Pancreas (tissue), 10 donors: ENCODE results near the gene LINS1. TPM values are rescaled to one million over a fixed set of nuclear protein-coding genes. Genes with fewer than 3 reads are reported as not detected.
"Not testable (repeated sequence)": the region's sequence is repeated elsewhere in the genome, so short reads cannot be mapped to it uniquely, and the experiment has no call there.

ENCODE experiments used
- ATAC-seq, 4 donors: fragments of 200-7000 bp; cut with Tn5 transposase; one replicate each; pipeline versions ENCODE4 v1.8.0 to v1.9.1; 2020; ENCODE audit warnings: mild to moderate bottlenecking in 4 of 4, moderate library complexity in 4 of 4
- DNase-seq, 6 donors: peaks; one replicate each; pipeline ENCODE4 v3.0.0-alpha.2; 2020
- FAIRE-seq: peaks from 2 replicates; lab custom pipeline; 2012; peaks lifted over from hg19 to GRCh38; lab: Jason Lieb, UNC
- H3K27ac ChIP-seq, 4 donors: fragments of 200-600 bp; sonication (generic); 1 replicate in 3 of 4; 2 replicates in 1 of 4; pipeline versions ENCODE4 v1.5.0 to v1.8.0; 2020
- H3K27me3 ChIP-seq, 4 donors: fragments of 200-600 bp; one replicate each; pipeline ENCODE4 v1.8.0; 2021
- H3K36me3 ChIP-seq, 3 donors: fragments of 200-600 bp; sonication (generic) in 1 of 3; one replicate each; pipeline versions ENCODE4 v1.5.0 to v1.8.0; 2020 to 2021
- H3K4me1 ChIP-seq, 3 donors: fragments of 200-600 bp; one replicate each; pipeline ENCODE4 v1.8.0; 2021
- H3K4me3 ChIP-seq, 4 donors: fragments of 200-600 bp; sonication (generic) in 2 of 4; one replicate each; pipeline versions ENCODE4 v1.5.0 to v1.8.0; 2020 to 2021
- H3K9me3 ChIP-seq, 4 donors: fragments of 200-600 bp; one replicate each; pipeline ENCODE4 v1.8.0; 2021
- WGBS, 2 donors: extraction: QIAGEN DNeasy Blood & Tissue Kit; methylation state at CpG; one replicate each; pipeline ENCODE4 v1.1.7; 2013; 5-methylcytosine and 5-hydroxymethylcytosine counted together
- intact Hi-C, 3 donors: fragments of 100-400 bp; cut with DNase I; formaldehyde crosslinking; loops; one replicate each; pipeline versions ENCODE4 v1.11.1 to v1.14.2; 2022
- polyA plus RNA-seq, 2 donors: library from polyadenylated mRNA; stranded (reverse); fragments of 200-250 nt; gene quantifications; one replicate each; pipeline ENCODE4 v1.2.3, GENCODE V29; 2013
- total RNA-seq, 6 donors: library from RNA; stranded (reverse); fragmentation: NEBNext Ultra II Directional in 4 of 6; extraction: Animal tissue kit (Norgen Biotek cat#: 25700) in 4 of 6; gene quantifications; one replicate each; pipeline versions ENCODE4 v1.2.1 to v1.2.4, GENCODE V29; 2021 to 2023
- TF ChIP-seq, protein P1 (sequence below), 4 donors: fragments of 200-600 bp; sonication (generic) in 3 of 4; IDR thresholded peaks; one replicate each; pipeline versions ENCODE4 v1.5.0 to v1.8.0; 2021; ENCODE audit warnings: antibody characterized with exemption in 4 of 4
- donor health status: healthy with polysubstance abuse.
- donor health status: DM: no; HTN: no; CAD: no; lungs with moderate emphysema.
- donor health status: DM: no; HTN: no; CAD: no.
- donor health status: control.
- donor health status: control.
- donor health status: Bipolar disorder and iron deficiency.
- donor health status: DM: yes; HTN: yes; CAD: no.
- donor health status: DM: no; HTN: no; CAD: no.
- donor health status: DM: no; HTN: no; CAD: no.
- donor health status: DM: yes; HTN: yes; CAD: no.

The LINS1 gene
- total and polyA plus RNA-seq, 8 donors, result 3.0 to 9.1 (median 4.6) TPM

DNA sequence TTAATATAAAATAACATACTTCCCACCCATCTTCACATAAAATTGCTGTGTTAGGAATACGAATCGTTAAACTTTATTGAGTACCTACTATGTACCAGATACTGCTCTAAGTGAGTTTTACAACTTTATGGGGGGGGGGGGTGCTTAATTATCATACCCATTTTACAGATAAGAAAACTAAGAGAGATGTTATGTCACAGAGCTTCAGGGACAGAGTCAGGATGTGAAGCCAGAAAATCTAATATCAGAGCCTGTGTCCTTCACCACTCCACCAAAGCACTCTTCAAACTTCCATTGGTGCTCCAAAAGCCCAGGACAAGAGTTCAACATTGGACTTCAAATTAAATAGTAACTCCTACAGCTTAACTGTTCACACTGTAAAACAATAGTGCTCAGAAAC lies 8.6 kb downstream of the LINS1 start:
- no peaks in the 10 kb centered on the region for H3K9me3 ChIP-seq
- H3K4me3 ChIP-seq, result no peak overlapping the region
- H3K36me3 ChIP-seq, result no peaks in the 10 kb centered on the region
- ATAC-seq (no peak), FAIRE-seq (no peak), DNase-seq (no peak)
- H3K27me3 ChIP-seq, result no peaks in the 10 kb centered on the region
- intact Hi-C loops, result no loop called here
- H3K27ac ChIP-seq, result no peak overlapping the region
- 96% methylated on average over 2 of the region's 2 CpGs for WGBS, 2 donors
- TF ChIP-seq, protein P1, sequence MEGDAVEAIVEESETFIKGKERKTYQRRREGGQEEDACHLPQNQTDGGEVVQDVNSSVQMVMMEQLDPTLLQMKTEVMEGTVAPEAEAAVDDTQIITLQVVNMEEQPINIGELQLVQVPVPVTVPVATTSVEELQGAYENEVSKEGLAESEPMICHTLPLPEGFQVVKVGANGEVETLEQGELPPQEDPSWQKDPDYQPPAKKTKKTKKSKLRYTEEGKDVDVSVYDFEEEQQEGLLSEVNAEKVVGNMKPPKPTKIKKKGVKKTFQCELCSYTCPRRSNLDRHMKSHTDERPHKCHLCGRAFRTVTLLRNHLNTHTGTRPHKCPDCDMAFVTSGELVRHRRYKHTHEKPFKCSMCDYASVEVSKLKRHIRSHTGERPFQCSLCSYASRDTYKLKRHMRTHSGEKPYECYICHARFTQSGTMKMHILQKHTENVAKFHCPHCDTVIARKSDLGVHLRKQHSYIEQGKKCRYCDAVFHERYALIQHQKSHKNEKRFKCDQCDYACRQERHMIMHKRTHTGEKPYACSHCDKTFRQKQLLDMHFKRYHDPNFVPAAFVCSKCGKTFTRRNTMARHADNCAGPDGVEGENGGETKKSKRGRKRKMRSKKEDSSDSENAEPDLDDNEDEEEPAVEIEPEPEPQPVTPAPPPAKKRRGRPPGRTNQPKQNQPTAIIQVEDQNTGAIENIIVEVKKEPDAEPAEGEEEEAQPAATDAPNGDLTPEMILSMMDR (IDR thresholded peaks at IDR 0.05), result no peak
- H3K4me1 ChIP-seq, result peaks cover 0 to 3% (median 0%) of the 10 kb centered on the region in 3 donors

DNA sequence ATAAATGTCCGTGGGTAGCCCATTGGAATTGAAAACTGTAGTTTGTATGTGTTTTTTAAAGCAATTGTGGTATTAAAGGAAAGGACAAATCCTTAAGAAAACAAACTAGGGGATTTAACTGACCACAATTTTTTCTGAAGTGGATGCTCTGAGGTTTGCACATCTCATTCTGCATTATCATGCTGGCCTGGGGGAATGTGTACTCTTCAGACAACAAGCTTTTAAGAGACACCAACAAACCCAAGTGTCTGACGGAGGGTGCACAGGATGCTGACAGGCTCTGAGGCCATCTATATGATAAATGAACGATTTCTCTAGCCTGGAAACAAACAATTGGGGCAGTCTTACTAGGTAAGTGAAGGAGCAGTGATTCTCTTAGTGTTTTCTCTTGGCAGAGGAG lies 9.1 kb downstream of the LINS1 start:
- peaks cover 0 to 3% (median 0%) of the 10 kb centered on the region in 3 donors for H3K4me1 ChIP-seq
- FAIRE-seq (no peak), ATAC-seq (no peak), DNase-seq (no peak)
- intact Hi-C loops, result no loop called here
- no peak overlapping the region for H3K27ac ChIP-seq
- H3K27me3 ChIP-seq, result no peaks in the 10 kb centered on the region
- no peak overlapping the region for H3K4me3 ChIP-seq
- 82 to 85% methylated on average over 3 of the region's 3 CpGs for WGBS, 2 donors
- H3K9me3 ChIP-seq, result no peaks in the 10 kb centered on the region
- TF ChIP-seq, protein P1 (IDR thresholded peaks at IDR 0.05), result no peak
- no peaks in the 10 kb centered on the region for H3K36me3 ChIP-seq

DNA sequence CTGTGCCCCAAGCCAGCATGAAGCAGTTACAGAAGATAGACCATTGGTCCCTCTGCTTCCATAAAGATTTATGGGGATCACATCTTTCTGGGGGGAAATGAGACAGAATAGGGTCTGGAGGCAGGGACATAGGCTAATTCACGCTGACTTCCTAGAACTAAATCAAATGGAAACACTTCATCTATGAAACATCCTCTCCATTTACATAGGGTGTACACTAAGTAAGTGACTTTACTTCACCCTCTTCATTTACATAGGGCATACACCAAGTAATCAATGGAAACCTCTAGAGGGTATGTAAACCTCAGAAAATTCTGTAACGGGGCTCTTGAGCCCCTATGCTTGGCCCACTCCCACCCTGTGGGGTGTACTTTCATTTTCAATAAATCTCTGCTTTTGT lies 10.1 kb downstream of the LINS1 start:
- H3K4me1 ChIP-seq, result peaks cover 0 to 3% (median 0%) of the 10 kb centered on the region in 3 donors
- no peak overlapping the region for H3K27ac ChIP-seq
- H3K27me3 ChIP-seq, result no peaks in the 10 kb centered on the region
- intact Hi-C loops, result no loop called here
- ATAC-seq, result no peak
- no peak for FAIRE-seq
- 46 to 67% methylated on average over 2 of the region's 2 CpGs for WGBS, 2 donors
- no peak overlapping the region for H3K4me3 ChIP-seq
- no peaks in the 10 kb centered on the region for H3K9me3 ChIP-seq
- H3K36me3 ChIP-seq, result no peaks in the 10 kb centered on the region
- DNase-seq, result no peak
- TF ChIP-seq, protein P1 (IDR thresholded peaks at IDR 0.05), result no peak

DNA sequence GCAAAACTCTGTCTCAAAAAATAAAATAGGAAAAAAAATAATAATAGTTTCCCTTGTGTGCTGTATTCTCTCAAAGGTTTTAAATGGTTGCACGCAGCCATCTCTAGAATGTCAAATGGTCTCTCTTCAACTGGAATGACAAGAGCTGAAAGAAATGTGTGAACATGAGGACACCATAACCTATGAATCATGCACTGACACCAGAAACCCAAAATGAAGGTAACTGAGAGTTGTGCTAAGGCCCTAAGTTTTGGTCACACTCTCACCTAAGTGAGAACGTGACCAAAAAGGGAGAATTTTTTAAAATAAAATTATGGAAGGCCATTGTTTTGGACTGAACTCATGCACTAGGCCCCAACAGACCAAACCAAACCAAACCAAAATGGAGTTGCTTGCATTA lies 10.8 kb downstream of the LINS1 start:
- H3K4me3 ChIP-seq, intact Hi-C loops, H3K27ac ChIP-seq, H3K4me1 ChIP-seq, H3K36me3 ChIP-seq, FAIRE-seq, H3K9me3 ChIP-seq, DNase-seq, H3K27me3 ChIP-seq, ATAC-seq: not testable (repeated sequence)
- 94 to 97% methylated on average over 2 of the region's 2 CpGs for WGBS, 2 donors

DNA sequence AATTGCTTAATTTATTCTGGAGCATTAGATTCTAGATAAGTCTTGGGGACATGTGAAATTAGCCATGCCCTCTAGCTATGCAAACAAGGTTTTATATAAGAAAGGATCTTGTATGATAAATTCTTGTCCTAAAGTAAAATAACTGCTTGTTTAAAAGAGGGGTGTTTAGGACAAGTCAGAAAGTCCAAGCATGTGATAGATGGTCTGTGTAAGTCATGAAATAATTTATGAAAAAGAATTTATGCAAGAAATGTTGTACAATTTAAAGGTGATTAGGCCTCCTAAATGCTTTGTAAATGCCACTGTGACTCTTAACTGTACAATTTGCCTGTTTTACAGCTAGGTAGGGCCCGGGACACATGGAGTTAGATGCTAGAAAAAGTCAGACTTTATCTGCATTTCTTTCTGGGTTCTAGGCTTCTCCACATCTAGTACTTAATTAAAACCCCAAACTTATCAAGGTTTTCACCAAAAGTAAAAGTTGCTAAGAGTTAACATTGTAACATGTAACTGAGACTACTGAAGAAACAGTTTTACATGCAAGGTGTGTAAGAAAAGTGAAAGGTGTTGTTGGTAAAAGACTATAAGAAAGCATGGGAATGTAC lies 13.2 kb downstream of the LINS1 start:
- 95 to 96% methylated on average over 1 of the region's 1 CpG for WGBS, 2 donors
- FAIRE-seq (no peak), DNase-seq (no peak), ATAC-seq (no peak)
- H3K36me3 ChIP-seq, result no peaks in the 10 kb centered on the region
- no peak overlapping the region for H3K27ac ChIP-seq
- no peak overlapping the region for H3K4me3 ChIP-seq
- TF ChIP-seq, protein P1 (IDR thresholded peaks at IDR 0.05), result no peak
- no peaks in the 10 kb centered on the region for H3K27me3 ChIP-seq
- no peaks in the 10 kb centered on the region for H3K9me3 ChIP-seq
- intact Hi-C loops, result no loop called here
- H3K4me1 ChIP-seq, result no peaks in the 10 kb centered on the region
